HG03097 (cell line): Measurements from ENCODE around the gene MRPS14.
A peak's percentile ranks its signal among the peaks of the same experiment; 100 is the strongest.

Experiments
- ATAC-seq: cut with Tn5 transposase; IDR thresholded peaks from one replicate; pipeline ENCODE4 v1.9.1; 2021; ENCODE audit not compliant: unreplicated experiment, low FRiP score

Gene MRPS14

DNA sequence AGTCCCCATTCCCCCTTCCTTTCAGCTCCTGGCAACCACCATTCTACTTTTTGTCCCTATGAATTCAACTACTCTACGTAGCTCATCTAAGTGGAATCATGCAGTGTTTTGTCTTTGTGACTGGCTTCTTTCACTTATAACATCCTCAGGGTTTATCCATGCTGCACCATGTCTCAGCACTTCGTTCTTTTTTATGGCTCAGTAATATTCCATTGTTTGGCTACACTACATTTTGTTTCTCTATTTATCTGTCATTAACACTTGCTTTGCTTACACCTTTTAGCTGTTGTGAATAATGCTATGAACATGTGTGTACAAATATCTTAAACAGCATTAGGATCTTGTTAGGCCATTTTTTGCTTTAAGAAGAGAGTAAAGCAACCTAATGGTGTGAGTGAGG, 1.5 kb upstream of the MRPS14 start:
- ATAC-seq, result no peak

DNA sequence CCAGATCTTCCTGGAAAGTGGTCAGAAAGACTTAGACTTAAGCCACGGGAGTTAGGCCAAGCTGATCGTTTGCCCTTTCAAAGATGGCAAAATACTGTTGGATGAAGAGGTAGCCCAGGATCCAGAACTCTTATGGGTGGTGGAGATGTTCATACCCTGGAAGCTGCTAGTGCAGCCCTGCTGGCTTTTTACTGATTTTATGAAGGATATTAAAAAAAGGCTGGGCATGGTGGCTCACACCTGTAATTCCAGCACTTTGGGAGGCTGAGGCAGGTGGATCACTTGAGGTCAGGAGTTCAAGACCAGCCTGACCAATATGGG, 657 bp upstream of the MRPS14 start:
- ATAC-seq, result peak; percentile 13

DNA sequence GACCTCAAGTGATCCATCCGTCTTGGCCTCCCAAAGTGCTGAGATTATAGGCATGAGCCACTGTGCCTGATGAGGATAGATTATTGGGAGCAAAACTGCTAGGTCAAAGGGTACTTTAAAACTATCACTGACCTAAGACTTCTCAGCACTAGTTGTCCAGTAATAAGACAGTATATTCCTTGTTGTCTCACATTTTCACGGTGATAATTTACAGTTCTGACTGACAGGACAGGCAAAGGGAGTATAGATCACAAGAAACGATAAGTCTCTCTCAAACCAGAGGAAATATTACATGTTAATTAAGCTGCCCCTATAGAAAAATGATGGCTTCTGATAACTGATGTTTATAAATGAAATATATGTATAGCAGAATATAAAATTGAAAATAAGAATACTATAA, 3.7 kb downstream of the MRPS14 start:
- ATAC-seq, result no peak

- ATAC-seq, result no peak
Observed at GRCh38 chr1:175015243-175015642, 8.0 kb downstream of the MRPS14 start.

DNA sequence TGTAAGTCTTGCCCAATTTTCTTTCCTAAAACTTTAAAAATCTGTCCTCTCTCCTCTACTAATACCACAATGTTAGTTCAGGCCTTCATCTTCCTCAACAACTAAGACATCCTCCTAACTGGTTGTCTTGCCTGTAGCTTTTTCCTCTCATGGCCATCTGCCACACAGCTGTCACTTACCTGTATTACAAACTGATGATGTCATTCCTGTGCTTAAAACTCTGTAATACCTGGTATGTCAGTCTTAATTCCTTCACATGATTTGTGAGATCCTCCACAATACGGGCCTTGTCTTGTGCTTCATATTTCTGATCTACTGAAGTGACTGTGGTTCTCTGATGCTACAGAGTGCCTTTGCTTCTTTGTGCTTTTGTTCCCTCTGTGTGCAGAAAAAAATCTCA, 9.8 kb downstream of the MRPS14 start:
- ATAC-seq, result no peak

DNA sequence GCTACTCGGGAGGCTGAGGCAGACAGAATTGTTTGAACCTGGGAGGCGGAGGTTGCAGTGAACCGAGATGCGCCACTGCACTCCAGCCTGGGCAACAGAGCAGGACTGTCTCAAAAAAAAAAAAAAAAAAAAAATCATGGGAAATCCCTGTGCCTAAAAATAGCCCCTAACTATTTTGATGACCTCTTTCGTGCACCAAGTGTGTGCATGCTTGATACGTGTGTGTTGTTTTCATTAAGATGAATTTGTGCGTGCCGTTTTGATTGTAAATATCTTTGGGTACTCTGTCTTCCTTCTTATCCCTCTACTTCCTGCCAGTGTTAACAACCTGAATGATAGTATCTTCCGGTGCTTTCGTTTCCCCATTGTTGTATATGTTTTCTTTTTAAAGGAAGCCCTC, 13.7 kb downstream of the MRPS14 start:
- no peak for ATAC-seq

DNA sequence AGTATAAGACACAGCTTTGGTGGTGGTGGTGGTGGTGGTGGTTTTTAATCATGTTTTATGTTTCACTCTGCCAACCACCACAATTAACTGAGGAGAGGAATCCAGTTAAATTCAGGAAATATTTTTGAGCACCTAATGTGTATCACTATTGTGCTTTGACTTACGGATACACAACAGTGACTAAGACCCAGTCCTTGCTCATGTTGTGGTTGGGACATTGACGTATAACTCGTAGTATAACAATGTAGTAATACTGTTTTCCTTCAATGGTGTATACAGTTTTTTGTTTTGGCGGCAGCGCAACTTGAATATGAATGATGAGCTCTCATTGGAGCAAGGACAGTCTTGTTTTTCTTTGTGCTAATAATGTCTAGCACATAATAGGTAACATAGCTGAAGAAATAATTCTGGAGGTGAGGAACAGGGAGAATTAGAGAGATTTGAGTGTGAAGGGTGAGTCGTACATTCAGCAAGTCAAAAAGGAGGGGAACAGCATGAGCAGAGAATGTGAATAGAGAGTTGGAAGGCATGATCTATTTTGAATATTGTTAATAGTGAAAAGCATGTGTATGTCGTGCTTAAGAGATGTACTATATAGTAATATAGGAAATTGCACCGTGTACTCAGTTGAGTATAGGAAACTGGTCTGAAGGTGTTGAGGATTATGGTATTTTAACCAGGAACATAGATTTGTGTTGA, 18.0 kb downstream of the MRPS14 start:
- no peak for ATAC-seq

DNA sequence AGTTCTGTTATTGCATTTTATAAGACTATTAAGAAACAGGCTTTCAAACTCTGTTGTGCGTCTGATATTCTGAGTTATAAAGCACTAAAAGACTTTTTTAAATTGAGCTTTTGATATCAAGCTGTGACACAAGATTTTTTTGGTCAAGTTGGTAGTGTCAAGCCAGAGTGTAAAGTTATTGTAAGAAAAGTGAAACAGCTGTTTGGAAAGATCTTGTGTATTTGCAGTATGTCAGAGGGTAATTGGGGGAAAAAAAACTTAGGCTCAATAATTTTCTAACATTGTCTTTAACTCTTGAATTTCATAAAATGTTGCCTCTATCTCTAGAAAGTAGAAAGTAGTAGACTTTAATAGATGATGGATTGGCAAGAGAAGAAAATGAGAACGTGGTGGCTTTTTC, 19.7 kb downstream of the MRPS14 start:
- no peak for ATAC-seq

DNA sequence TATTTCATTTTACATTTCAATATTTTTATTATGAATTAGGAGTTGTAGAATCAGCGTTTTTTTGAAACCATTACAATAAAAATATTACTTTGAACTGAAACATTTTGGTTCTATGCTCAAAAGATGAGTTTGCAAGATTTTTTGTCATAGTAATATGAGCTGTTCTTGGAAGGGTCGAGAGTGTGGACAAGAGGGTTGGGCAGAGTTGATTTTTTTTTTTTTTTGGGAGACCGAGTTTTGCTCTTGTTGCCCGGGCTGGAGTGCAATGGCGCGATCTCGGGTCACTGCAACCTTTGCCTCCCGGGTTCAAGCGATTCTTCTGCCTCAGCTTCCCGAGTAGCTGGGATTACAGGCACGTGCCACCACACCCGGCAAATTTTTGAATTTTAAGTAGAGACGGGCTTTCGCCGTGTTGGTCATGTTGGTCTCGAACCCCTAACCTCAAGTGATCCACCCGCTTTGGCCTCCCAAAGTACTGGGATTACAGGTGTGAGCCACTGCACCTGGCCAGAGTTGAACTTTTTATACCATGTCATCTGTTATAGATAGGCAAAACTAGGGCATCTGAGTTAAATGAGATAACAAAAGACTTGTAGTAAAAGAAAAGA, 20.2 kb downstream of the MRPS14 start:
- ATAC-seq, result no peak

- no peak for ATAC-seq
Observed at GRCh38 chr1:175000697-175001187, 22.5 kb downstream of the MRPS14 start.

- no peak for ATAC-seq
Observed at GRCh38 chr1:174999936-175000696, 23.1 kb downstream of the MRPS14 start, which contains the start of gene CACYBP. TSS of gene CACYBP (plus strand) at chr1:174999947. CDS start at chr1:175000181, 234 bp downstream.

DNA sequence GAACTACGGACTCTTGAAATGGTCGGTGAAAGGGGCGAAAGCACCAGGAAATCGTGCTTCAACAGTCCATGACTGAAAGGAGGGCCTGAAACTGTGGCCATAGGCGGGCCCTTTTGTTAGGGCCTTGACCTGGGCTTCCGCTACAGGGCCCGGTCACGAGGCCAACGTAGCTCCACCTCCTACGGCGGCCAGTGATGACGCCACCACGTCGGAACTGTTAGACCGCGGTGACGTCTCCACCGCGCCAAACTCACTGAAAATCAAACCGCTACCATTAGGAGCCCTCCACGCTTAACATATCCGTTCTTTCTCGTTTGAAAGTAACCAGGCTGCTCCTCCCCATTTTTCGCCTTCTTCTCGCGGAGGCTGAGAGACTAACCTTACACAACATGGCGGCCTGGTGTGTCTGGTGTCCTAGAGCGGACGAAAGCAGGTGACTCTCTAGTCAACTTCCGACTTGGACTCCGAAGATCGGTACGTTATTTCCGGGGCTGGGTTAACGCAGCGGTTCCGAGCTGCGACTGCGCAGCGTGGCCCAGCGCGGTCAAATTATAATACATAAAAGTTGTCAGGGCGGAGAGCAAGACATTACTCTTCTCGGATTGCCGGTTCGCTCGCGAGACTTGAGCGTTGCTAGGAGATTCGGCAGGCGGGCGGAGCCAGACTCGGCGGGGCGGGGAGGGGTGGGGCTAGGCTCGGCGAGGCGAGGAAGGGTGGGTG, 23.8 kb downstream of the MRPS14 start:
- peak; percentile 80 for ATAC-seq

- peak; percentile 23 for ATAC-seq
Observed at GRCh38 chr1:174998569-174999215, 24.5 kb downstream of the MRPS14 start.

DNA sequence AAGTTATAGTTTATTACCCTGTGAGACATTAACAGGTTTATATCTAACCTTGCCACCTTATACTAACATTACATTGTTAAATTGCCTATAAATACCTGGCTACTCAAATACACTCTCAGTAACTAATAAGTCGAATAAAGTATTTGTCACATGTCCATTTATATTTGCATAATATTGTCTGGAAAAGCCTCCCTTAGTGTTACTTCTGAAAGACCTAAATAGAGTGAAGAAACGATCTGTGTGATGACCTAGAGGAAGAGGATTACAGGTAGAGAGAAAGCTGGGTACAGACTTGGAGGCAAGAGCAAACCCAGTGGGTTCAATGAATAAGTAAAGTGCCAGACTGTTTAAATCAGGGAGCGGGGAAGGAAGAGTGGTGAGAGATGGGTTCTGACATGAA, 26.2 kb downstream of the MRPS14 start:
- ATAC-seq, result no peak

- ATAC-seq, result no peak
Observed at GRCh38 chr1:174996476-174996875, 26.7 kb downstream of the MRPS14 start.

- no peak for ATAC-seq
Observed at GRCh38 chr1:174995916-174996315, 27.3 kb downstream of the MRPS14 start.

DNA sequence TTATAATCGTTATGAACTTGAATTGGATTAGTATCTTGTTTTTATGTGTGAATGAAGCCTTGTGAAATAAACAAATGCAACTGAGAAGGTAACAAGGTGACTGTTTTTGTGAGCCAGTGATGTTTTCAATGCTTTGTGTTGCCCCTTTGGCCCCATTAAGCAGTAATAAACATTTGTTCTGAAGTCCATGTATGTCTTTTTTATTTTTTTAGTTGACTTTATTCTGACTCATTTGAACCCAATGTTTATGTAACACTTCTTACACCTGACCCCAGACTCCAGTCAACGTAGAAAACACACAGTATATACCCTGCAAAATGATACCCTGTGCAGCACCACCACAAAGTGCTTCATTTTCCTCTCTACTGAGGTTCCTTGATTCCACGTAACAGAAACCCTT, 28.1 kb downstream of the MRPS14 start:
- ATAC-seq, result no peak

- ATAC-seq, result no peak
Observed at GRCh38 chr1:174991473-174991872, 31.8 kb downstream of the MRPS14 start.

- ATAC-seq, result no peak
Observed at GRCh38 chr1:174990382-174990999, 32.7 kb downstream of the MRPS14 start.

GRCh38 chr1:174989536-174990220, 33.5 kb downstream of the MRPS14 start:
- no peak for ATAC-seq
